Measurements from ENCODE around the gene HCK. TPM values are rescaled to one million over a fixed set of nuclear protein-coding genes. Genes with fewer than 3 reads are reported as not detected.

The HCK gene
- total RNA-seq, 1 donor from 2014 or later, result 11.5 TPM

GRCh38 chr20:32062776-32063170, 10.7 kb downstream of the HCK start:
- no peak for DNase-seq

- DNase-seq, result no peak
Measured at GRCh38 chr20:32063695-32064094, 11.7 kb downstream of the HCK start.

- no peak for DNase-seq
Measured at GRCh38 chr20:32064667-32065066, 12.6 kb downstream of the HCK start.

GRCh38 chr20:32067234-32067821, 15.3 kb downstream of the HCK start:
- DNase-seq, result no peak

GRCh38 chr20:32068174-32068573, 16.1 kb downstream of the HCK start:
- no peak for DNase-seq

- no peak for DNase-seq
Measured at GRCh38 chr20:32069711-32070110, 17.7 kb downstream of the HCK start.

GRCh38 chr20:32070282-32070681, 18.2 kb downstream of the HCK start:
- DNase-seq, result no peak

- no peak for DNase-seq
Measured at GRCh38 chr20:32070690-32071213, 18.7 kb downstream of the HCK start.

- no peak for DNase-seq
Measured at GRCh38 chr20:32071395-32072167, 19.5 kb downstream of the HCK start.

- DNase-seq, result no peak
Measured at GRCh38 chr20:32072168-32072750, 20.2 kb downstream of the HCK start.

GRCh38 chr20:32075534-32075933, 23.5 kb downstream of the HCK start:
- no peak for DNase-seq

- no peak for DNase-seq
Measured at GRCh38 chr20:32077190-32077589, 25.1 kb downstream of the HCK start.

- DNase-seq, result no peak
Measured at GRCh38 chr20:32078322-32078721, 26.3 kb downstream of the HCK start.

GRCh38 chr20:32078791-32079190, 26.7 kb downstream of the HCK start:
- no peak for DNase-seq

- DNase-seq, result no peak
Measured at GRCh38 chr20:32079655-32080109, 27.6 kb downstream of the HCK start.

GRCh38 chr20:32080783-32081182, 28.7 kb downstream of the HCK start:
- no peak for DNase-seq

- no peak for DNase-seq
Measured at GRCh38 chr20:32083469-32083868, 31.4 kb downstream of the HCK start.

- DNase-seq, result no peak
Measured at GRCh38 chr20:32087070-32087469, 35.0 kb downstream of the HCK start.

GRCh38 chr20:32088759-32089158, 36.7 kb downstream of the HCK start:
- no peak for DNase-seq

GRCh38 chr20:32089637-32090362, 37.8 kb downstream of the HCK start:
- DNase-seq, result no peak

- no peak for DNase-seq
Measured at GRCh38 chr20:32091888-32092346, 39.9 kb downstream of the HCK start.

GRCh38 chr20:32098786-32099185, 46.7 kb downstream of the HCK start:
- no peak for DNase-seq

All from skin of body (tissue), 2 donors.